Stimulated activated CD8-positive, alpha-beta memory T cell treated with anti-CD3 and anti-CD28 coated beads, Interleukin-4, amount 100 ng/mL, for 4 hours (primary cell): ENCODE results near the gene FOXB1.

Experiments
- DNase-seq, 2 donors: peaks; one replicate each; pipeline ENCODE4 v3.0.0-alpha.2; 2020; ENCODE audit warnings: low read depth in 2 of 2, low spot score in 1 of 2

The FOXB1 gene

GRCh38 chr15:60004009-60004845 lies at the start of gene FOXB1:
TSS of gene FOXB1 (plus strand) at chr15:60004311. CDS start at chr15:60004964, 653 bp downstream.
- no peak for DNase-seq

GRCh38 chr15:59958288-59958687 lies 45.8 kb upstream of the FOXB1 start:
- DNase-seq, result no peak

GRCh38 chr15:59960318-59960717 lies 43.8 kb upstream of the FOXB1 start:
- no peak for DNase-seq

- no peak for DNase-seq
These were observed 40.8 kb upstream of the FOXB1 start for GRCh38 chr15:59963322-59963721.

- no peak for DNase-seq
These were observed 40.2 kb upstream of the FOXB1 start for GRCh38 chr15:59963925-59964324.

- no peak for DNase-seq
These were observed 38.4 kb upstream of the FOXB1 start for GRCh38 chr15:59965741-59966140.

- DNase-seq, result no peak
These were observed 37.8 kb upstream of the FOXB1 start for GRCh38 chr15:59966262-59966661.

GRCh38 chr15:59968314-59968713 lies 35.8 kb upstream of the FOXB1 start:
- DNase-seq, result no peak

GRCh38 chr15:59972241-59972640 lies 31.9 kb upstream of the FOXB1 start:
- no peak for DNase-seq

- peak in 1 of 2 donors; percentile 19 for DNase-seq
These were observed 27.4 kb upstream of the FOXB1 start for GRCh38 chr15:59976480-59977271.

GRCh38 chr15:59991834-59992233 lies 12.3 kb upstream of the FOXB1 start:
- DNase-seq, result no peak

GRCh38 chr15:59993041-59993750 lies 10.9 kb upstream of the FOXB1 start:
- no peak for DNase-seq

GRCh38 chr15:59993950-59994401 lies 10.1 kb upstream of the FOXB1 start:
- DNase-seq, result no peak

GRCh38 chr15:59994526-59994887 lies 9.6 kb upstream of the FOXB1 start:
- no peak for DNase-seq

GRCh38 chr15:59994888-59995557 lies 9.1 kb upstream of the FOXB1 start:
- DNase-seq, result no peak

GRCh38 chr15:59995568-59996297 lies 8.4 kb upstream of the FOXB1 start:
- DNase-seq, result no peak

GRCh38 chr15:59996298-59997041 lies 7.6 kb upstream of the FOXB1 start:
- no peak for DNase-seq

- peak in 1 of 2 donors; percentile 22 for DNase-seq
These were observed 6.9 kb upstream of the FOXB1 start for GRCh38 chr15:59997070-59997701.

GRCh38 chr15:59998305-59998949 lies 5.7 kb upstream of the FOXB1 start:
- no peak for DNase-seq
